HG03280 (cell line): ENCODE data around the gene FOXP1.

Source experiments
- ATAC-seq: cut with Tn5 transposase; IDR thresholded peaks from one replicate; pipeline ENCODE4 v1.9.1; 2021; ENCODE audit warnings: mild to moderate bottlenecking, moderate library complexity; ENCODE audit not compliant: unreplicated experiment

The FOXP1 gene

DNA sequence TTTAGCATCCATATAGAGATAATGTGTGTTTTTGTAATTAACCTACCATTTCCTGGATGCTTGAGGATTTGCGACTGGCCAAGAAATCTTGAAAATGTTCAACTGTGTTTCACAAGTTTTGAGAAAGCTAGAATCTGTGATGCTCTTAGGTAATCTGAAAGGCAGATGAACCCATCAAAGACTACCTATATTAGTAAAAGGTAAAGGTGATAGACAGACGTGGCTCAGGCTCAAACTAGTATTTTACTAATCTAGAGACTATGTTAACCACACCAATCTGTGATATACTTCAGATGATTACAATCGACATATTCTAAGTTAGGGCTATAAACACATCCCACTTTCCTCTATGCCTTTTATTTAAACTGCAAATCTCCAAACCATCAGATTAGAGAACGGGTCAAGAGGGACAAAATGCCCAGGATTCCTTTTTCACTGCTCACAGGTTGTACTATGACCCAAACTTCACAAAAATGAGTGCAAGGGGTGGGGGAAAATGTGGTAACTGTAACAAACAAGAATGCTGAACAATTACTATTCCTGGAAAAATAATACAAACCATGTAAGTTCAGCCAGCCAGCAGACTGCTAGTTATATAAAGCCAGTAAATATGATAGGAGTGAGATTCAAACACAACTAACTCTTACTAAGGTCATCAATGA, 295.1 kb downstream of the FOXP1 start:
- no peak for ATAC-seq

DNA sequence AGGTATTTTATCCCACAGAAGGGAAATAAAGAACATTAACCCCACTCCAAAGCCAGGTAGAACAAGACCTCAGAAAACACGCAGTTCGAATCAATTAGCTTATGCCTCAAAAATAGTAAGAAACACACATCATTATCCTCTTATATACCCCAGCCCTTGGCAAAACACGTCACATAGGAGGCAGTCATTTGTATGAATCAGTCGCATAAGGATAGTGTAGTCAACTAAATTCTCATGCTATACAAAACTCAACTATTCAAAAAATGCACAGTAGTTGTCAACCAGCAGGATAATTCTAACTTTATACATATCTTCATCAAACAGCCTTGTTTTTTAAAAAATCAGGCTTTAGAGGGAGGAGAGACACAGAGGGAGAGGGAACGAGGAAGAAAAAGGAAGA, 298.4 kb downstream of the FOXP1 start:
- ATAC-seq, result no peak

DNA sequence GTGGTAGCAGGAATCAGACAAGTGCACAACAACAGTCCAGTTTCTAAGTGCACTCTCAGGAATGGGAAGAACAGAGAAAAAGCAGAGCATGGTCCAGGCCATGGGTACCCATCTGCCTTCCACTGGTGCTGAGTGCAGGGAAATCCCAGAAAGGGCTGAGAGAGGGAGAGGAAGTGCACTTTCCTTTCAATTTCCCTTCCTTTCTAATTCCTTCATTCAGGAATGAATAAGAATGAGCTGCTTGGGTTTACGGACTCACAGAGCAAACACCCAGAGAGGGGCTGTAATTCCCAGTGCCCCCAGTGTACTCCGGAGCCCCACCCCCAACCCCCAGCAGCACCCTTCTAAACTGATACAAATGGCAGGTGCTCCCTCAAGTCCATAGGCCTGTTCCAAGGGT, 300.6 kb downstream of the FOXP1 start:
- no peak for ATAC-seq

DNA sequence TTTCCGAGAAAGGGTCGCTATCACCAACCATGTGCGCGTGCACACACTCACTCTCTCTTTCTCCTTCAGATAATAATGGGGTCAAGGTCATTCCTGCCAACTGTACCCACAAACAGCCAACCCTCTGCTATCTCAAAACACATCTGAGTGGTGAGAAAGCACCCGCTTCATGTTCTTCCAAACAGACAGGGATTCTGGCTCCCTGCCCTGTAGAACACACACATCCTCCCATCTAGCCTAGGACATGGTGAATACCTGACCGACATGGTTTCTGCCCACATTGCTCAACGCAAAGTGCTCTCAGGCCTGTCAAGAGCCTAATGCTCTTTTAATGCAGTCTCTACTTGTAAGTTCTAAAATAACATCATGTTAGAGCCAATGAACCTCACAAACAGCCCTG, 302.2 kb downstream of the FOXP1 start:
- no peak for ATAC-seq

DNA sequence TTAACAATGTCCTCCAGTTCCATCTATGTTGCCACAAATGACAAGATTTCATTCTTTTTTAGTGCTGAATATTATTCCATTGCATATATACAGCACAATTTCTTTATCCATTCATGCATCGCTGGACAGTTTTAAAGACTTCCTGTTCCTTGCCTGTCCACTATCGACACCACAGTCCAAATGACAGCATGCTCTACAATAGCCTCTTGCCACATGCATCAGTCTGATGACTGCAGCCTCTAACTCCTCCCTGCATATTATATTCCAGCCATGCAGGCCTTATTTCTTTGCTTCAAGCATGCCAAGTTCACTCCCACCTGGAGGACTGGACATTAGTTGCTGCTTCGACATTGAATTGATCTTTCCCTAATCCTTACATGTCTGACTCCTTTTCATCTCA, 306.2 kb downstream of the FOXP1 start:
- ATAC-seq, result no peak

DNA sequence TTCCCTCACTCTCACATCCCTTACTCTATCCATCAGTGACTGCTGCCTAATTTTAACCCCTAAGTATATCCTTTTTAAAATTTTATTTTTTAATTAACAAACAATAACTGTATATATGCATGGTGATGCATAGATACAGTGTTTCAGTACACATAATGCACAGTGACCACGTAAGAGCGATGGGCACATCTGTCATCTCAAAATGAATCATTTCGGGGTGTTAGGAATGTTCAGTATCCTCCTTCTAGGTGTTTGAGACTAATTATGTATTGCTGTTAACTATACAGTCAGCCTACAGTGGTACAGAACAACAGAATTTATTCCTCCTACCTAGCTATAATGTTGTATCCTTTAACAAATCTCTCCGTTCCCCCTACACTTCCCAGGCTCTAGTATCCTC, 307.0 kb downstream of the FOXP1 start:
- no peak for ATAC-seq

DNA sequence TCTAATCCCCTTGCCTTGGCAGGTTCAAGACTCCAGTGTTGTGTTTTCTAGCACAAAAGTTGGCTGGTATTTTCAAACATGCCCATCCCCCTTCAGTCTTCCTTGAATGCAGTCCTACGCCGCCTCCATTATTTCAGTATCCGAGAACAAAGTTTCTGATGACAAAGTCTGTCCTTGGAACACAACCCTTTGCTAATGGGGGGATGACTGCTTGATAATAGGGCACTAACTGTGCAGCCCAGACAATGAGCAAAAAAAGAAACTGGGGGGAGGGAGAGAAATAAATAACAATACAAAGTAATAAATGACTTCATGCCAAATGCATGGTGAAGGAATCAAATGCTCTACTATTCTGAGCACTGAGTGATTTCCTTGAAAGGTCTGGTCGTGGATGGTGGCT, 310.1 kb downstream of the FOXP1 start:
- no peak for ATAC-seq

DNA sequence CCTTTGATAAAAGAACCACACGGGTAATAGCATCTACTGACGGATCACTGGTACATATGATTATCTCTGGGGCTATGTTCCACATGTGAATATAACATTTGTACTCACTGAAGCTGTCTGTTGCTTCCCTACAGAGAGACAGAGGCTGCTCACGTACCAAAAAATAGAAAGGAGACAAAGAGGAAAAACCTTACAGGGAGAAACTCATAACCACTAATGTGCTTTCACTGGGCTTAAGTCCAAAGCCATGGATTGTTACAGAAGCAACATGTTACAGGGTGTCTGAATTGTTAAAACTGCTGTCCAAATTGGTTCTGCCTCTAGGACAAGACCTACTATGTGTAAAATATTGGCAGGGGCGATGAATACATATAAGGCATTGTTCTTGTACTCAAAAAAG, 311.9 kb downstream of the FOXP1 start:
- ATAC-seq, result no peak

DNA sequence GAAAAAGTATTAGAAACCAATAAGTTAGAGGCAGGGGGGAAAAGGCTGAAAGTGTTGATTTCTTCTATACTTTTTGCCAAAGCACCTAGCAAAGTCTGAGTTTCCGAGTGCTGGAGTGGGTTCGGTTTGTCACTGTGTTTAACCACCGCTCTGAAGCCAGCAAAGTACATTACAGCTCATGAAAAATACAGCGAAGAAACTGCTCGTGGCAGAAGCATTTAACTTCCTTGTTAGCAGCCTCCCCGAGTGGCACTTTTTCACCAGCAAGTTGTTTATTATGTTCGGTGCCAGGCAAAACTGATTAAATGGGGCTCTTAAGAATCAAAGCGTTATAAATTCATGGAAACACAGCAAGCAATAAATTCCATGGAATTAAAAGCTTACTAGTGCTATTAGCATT, 313.6 kb downstream of the FOXP1 start:
- ATAC-seq, result no peak

DNA sequence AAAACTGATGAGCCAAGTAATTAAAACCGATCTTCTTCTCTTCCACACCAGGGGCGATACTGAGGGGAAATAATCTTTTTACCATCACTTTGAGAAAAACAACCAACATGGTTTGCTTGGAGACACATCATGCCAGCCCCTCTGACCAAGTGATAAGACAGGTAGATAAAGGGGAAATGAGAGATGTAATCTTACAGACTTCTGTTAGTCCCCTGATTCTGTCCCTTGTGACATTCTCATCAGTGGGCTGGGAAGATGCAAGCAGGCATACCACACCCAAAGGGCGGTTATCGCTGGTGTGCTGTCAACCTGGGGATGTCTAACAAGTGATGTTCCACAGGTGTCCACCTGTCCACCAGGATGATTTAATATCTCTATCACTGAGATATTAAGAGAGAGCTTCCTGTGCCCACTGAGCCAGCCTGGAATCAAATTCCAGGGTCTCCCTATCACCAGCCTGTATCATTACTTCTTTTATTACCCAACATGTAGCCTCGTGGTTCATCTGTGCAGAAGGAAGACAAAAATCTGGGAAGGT, 315.0 kb downstream of the FOXP1 start:
- ATAC-seq, result no peak

DNA sequence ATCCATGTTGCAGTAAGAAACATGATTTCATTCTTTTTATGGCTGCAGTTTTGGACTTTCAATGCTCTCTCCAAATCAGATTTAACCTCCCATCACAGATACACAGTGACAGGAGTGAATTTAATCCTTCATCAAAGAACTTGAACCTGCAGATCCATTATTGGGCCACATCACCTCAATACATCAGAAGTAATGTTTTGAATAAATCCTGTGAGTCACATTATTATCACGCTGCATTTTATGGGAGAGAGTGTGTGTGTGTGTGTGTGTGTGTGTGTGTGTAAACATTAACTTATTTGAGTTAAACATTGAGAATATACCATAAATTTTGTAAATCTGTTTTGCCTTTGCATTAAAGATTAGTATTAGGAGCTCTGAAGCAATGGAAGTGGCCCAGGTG, 316.7 kb downstream of the FOXP1 start:
- no peak for ATAC-seq

DNA sequence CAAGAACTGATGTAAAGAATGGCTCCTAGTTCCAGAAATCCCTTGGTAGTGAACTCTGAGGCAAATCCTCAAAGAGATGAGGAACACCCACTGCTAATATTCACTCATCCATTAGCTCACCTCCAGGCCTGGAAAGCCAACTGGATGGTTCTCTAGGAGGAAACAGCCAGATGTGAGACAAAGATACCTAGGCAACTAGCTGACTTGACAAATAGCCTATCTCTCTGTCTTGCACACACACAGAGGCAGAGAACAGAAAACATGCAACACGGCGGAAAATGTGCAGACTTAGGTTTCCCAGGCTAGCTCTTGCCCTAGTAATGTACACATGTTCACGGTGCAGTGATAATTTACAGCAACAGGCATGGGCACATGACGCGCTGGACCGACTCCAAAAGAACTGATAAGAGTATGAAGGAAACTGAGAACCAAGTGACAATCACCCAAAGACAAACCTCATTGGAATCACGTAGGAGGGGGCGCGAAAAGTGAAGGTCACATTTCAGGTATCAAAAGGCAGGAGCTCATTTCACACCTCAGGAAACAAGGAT, 318.1 kb downstream of the FOXP1 start:
- ATAC-seq, result no peak

DNA sequence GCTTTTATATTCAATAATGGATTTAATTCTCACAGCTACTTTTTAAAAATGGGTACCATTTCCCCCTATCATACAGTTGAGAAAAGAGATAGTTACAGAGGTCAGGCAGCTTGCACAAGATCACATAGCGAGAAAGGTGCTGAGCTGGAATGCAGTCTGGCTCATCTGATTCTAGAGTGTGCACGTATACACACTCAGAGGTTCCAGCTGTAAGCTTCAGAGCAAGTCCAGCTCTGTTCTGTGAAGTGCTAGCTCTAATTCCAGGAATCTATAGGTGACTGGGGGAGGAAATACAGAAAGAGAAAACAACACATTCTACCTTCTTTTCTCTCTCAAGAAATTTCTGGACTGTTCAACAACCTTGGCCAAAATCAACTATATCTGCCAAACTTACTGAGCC, 318.7 kb downstream of the FOXP1 start:
- ATAC-seq, result no peak

DNA sequence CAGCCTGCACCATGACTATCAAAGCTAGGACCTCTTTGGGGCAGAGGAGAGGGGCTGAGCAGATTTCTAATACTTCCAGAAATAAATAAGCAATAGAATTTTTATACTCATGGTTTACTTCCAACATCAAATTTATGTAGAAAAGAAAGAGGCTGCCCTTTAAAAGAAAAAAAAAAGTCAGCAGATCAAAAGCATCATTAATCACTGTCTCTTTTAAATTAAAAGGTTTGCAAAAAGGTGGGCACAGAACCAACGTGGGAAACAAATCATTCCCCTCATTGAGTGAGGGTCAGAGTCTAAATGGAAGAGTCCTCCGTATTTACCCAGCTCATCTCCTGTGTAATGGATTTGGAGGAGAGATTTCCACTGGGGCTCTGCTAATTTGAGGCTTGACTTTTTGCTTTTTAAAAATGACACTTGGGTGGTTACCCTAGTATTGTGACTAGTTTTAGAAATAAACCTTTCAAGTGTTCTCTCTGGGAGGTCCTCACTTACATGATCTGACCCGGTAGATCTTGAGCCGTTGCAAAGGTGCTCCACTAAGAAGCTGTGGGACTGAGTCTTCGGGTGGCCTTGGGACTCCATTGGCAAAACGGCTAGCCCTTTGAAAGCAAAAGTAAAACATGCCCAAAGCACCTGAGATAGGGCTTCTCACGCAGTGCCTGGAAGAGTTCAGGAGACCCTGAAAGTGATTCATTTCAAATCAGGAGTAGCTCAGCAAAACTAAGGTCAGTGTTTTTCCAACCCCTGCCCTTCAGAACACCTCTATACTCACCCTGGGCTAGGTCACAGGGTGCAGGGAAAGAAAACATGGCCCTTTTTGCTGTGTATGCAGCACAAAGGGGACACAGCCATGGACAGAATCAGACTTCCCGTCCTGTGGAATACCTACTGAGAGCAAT, 320.9 kb downstream of the FOXP1 start:
- ATAC-seq, result no peak

DNA sequence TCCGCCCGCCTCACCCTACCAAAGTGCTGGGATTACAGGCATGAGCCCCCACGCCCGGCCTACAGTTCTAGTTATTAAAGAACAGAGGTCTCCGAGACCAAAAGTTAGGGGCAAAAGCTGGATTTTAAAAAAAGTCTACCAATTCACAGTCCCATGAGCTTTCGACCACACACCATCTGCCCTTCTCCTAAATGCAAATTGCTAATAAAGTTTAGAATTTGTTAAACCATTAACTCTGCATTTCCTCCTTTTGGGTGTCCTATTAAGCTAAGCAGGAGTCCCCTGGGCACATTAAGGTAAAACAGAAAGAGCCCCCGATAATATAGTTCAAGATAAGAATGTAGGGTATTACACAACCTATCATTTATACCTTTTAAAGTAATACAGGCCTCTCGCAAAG, 322.7 kb downstream of the FOXP1 start:
- ATAC-seq, result no peak

DNA sequence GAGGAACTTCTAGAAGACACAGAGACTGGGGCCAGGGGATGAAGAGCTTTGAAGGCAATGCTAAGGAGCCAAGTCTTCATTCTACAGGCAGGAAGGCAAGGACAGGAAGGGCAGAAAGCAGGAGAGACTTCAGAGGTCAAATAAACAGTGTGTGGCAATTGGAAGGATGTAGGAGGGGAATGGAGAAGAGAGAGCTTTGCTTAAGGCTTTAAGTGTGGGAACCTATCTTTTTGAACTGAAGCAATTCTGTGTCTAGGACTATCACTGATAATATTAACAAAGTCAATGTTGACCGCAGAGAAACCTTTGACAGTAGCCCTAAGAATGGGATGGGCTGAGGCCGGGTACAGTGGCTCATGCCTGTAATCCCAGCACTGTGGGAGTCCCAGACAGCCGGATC, 325.0 kb downstream of the FOXP1 start:
- no peak for ATAC-seq

DNA sequence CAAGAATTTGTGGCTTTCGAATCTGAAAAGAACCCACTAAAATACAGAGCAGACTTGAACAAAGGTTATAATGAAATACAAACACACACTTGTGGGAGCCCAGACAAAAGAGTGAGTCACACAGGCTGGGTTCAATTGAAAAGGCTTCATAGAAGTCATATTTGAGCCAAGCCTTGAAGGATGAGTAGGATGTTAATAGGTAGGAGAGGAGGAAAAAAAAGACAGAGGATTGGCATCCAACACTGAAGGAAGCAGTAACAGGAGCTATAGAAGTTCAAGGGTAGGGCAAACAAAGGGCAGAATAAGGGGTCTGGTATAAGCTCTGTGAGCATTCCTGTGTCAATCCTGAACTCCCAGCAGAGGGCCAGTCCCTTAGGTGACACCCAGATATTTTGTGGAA, 325.4 kb downstream of the FOXP1 start:
- no peak for ATAC-seq

DNA sequence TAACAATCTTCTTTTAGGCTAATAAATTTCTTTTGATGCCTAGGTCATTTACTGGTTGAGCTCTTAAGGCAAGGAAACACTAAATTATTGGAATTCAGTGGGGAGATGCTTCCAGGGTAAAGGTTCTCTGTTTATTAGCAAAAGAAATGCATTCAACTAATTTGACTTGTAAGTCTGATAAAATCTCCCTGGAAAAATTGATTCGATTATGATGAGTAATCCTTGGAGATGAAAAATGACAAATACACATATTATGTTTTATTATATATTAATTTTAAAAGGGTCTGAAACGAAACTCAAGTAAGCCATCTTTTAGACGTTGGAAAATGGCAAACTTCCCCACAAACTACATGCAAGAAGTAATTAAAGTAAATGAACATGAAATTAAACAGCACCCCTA, 328.0 kb downstream of the FOXP1 start:
- no peak for ATAC-seq

DNA sequence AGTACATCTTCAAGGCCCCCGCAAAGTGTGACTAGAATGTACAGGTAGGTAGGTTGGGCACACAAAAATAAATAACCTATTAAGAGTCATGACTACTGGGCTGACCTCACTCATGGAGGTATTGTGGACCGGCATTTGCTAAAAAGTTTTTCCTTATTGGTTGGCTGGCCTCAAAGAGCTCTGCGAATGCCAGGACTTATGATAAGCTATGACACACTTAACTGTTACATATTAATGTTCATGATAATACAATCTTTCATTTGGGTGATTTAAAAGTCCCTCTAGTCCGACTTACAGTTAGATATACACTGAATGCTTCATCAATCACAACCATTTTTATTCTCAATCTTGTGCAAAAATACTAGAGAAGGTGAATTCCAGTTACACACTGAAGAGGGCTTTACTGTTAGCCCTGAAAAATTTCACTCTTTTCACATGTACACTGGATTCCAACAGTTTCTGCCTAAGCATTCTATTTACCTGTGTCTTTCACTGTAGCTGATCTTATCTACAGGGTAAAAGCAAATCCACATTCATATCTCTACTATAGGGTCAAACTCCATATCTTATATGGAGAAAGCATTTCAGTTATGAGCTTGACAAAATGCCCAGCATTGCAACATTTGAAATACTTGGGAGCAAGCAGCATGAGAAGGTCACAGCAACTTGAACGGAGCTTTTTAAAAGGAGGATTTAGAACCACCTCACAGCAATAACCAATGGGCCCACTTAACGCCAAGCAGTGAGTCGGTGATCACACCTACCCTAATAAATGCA, 329.1 kb downstream of the FOXP1 start:
- no peak for ATAC-seq

DNA sequence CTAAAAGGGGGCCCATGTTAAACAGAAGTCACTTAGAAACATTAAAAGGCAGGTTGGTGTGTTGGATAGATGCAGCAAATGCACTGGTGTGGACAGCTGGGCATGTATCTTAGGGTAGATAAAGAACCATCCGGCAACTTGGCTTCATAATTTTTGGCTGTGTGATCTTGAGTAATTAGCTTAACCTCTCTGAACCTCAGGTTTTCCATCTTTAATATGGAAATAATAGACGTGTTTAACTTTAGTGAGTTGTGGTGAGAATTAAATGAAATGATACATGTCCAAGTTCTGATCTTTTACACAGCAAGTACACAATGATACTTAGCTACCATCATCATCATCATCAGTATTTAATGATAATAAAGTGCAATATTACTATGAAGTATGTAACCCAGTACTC, 330.4 kb downstream of the FOXP1 start:
- no peak for ATAC-seq

DNA sequence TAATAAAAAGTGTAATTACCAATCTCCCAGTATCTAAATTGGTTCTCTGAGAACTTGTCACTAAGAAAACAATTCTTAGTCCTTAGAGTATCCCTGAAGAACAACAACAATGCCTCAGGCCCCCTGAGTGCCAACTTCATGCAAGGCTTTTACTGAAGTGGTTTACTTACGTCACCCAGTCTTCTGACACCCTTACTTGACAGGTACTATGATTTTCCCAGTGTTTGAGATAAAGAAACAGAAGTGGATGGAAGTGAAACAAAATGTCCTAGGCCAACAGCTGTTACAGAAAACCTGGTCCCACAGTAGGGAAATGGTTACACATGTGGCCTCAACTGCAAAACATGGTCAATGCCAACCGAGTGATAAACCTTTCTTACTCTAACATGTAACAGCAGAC, 331.1 kb downstream of the FOXP1 start:
- no peak for ATAC-seq
